DOHH2 (cell line): Measurements from ENCODE around the gene UBN1.

Experiments
- H3F3A ChIP-seq: fragments of 200-600 bp; sonication (generic), shearing (Covaris generic); 2 replicates; pipeline ENCODE4 v1.6.0; 2016; ENCODE audit warnings: antibody characterized with exemption, mild to moderate bottlenecking; ENCODE audit not compliant: control insufficient read depth, insufficient read depth
- H3K27ac ChIP-seq: fragments of 200-600 bp; sonication (generic); 2 replicates; pipeline ENCODE4 v1.5.1; 2014; ENCODE audit warnings: low read depth, mild to moderate bottlenecking, low read length, moderate library complexity
- H3K27me3 ChIP-seq: fragments of 200-600 bp; sonication (generic); 2 replicates; pipeline ENCODE4 v1.6.1; 2014; ENCODE audit warnings: mild to moderate bottlenecking, low read length, mixed read lengths; ENCODE audit not compliant: control insufficient read depth
- H3K36me3 ChIP-seq: fragments of 200-600 bp; sonication (generic); 2 replicates; pipeline ENCODE4 v1.6.1; 2014; ENCODE audit warnings: mild to moderate bottlenecking, low read length, moderate library complexity, mixed read lengths; ENCODE audit not compliant: control insufficient read depth
- H3K4me1 ChIP-seq: fragments of 200-600 bp; sonication (generic); 2 replicates; pipeline ENCODE4 v1.6.1; 2014; ENCODE audit warnings: mild to moderate bottlenecking, low read length, mixed read lengths; ENCODE audit not compliant: control insufficient read depth
- H3K4me2 ChIP-seq: fragments of 200-600 bp; sonication (generic); 2 replicates; pipeline ENCODE4 v1.6.0; 2014; ENCODE audit warnings: mild to moderate bottlenecking, low read length, moderate library complexity
- H3K4me3 ChIP-seq: fragments of 200-600 bp; sonication (generic); 2 replicates; pipeline ENCODE4 v1.5.1; 2014; ENCODE audit warnings: mild to moderate bottlenecking, low read length, mixed read lengths
- H3K79me2 ChIP-seq: fragments of 200-600 bp; sonication (generic); 2 replicates; pipeline ENCODE4 v1.6.1; 2014; ENCODE audit warnings: mild to moderate bottlenecking, low read length, mixed read lengths; ENCODE audit not compliant: control insufficient read depth
- H3K9me2 ChIP-seq: fragments of 200-600 bp; sonication (generic); replicated peaks from 2 replicates; pipeline ENCODE4 v1.6.1; 2014; ENCODE audit warnings: mild to moderate bottlenecking, low read length, mixed read lengths; ENCODE audit not compliant: control insufficient read depth
- H3K9me3 ChIP-seq: fragments of 200-600 bp; sonication (generic); 2 replicates; pipeline ENCODE4 v1.6.1; 2014; ENCODE audit warnings: antibody characterized with exemption, low read length, mixed read lengths; ENCODE audit not compliant: control insufficient read depth, insufficient read depth
- H4K20me1 ChIP-seq: fragments of 200-600 bp; sonication (generic); 2 replicates; pipeline ENCODE4 v1.6.0; 2014; ENCODE audit warnings: low read depth, mild to moderate bottlenecking, antibody characterized with exemption, low read length, moderate library complexity; ENCODE audit not compliant: control insufficient read depth, insufficient read depth
- CTCF ChIP-seq: fragments of 200-600 bp; sonication (generic); IDR thresholded peaks from one replicate; pipeline ENCODE4 v1.5.1; 2014; ENCODE audit warnings: antibody characterized with exemption, mild to moderate bottlenecking, low read depth, low read length; ENCODE audit not compliant: poor library complexity, severe bottlenecking
- EZH2phosphoT487 ChIP-seq: fragments of 200-600 bp; sonication (generic); IDR thresholded peaks from 2 replicates; pipeline ENCODE4 v1.6.1; 2017; ENCODE audit warnings: borderline replicate concordance, mild to moderate bottlenecking, antibody characterized with exemption, low read length, moderate library complexity, mixed read lengths

UBN1 gene

GRCh38 chr16:4839942-4840341 is 7.3 kb upstream of the UBN1 start:
- H3K4me1 ChIP-seq = no peaks in the 10 kb centered on the region
- TF ChIP-seq CTCF = no peak
- no peak for TF ChIP-seq EZH2phosphoT487
- peaks cover 41% of the 10 kb centered on the region for H3K79me2 ChIP-seq
- no peaks in the 10 kb centered on the region for H3K27me3 ChIP-seq
- peaks cover 86% of the 10 kb centered on the region for H3K36me3 ChIP-seq
- no peak overlapping the region for H3K4me2 ChIP-seq
- H3K4me3 ChIP-seq = no peak overlapping the region
- no peaks in the 10 kb centered on the region for H4K20me1 ChIP-seq
- no peaks in the 10 kb centered on the region for H3K9me3 ChIP-seq
- no peaks in the 10 kb centered on the region for H3F3A ChIP-seq
- no peaks in the 10 kb centered on the region for H3K9me2 ChIP-seq
- no peak overlapping the region for H3K27ac ChIP-seq

GRCh38 chr16:4840984-4841383 is 6.3 kb upstream of the UBN1 start:
- Histone ChIP-seq H3K9me2 (no peaks in the 10 kb centered on the region), H3K27ac (no peak overlapping the region), H3K79me2 (peaks cover 47% of the 10 kb centered on the region), H3K4me2 (no peak overlapping the region), H3K4me3 (no peak overlapping the region), H3F3A (no peaks in the 10 kb centered on the region), H4K20me1 (peaks cover 8% of the 10 kb centered on the region; the same call in 1 of the 2 replicates), H3K36me3 (peaks cover 87% of the 10 kb centered on the region), H3K4me1 (peaks cover 8% of the 10 kb centered on the region), H3K27me3 (no peaks in the 10 kb centered on the region), H3K9me3 (no peaks in the 10 kb centered on the region)
- no peak for TF ChIP-seq CTCF
- TF ChIP-seq EZH2phosphoT487 = no peak

DNA sequence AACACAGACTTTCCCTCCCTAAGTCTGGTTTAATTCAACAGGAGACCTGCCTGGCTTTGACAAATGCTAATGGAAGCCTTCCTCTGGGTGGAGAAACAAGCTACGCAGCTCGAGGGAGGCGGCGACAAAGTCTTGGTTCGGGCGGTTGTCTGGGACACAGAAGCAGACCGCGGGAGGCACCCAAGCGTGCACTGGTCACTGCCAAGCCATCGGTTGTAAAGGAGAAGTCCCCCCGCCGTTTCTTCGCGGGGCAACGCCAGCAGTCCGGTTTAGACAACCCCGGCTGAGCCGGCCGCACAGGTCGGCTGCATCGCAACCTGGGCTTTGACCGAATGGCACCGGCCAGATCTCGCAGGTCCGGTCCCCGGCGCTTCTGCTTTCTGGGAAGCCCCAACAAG is 779 bp upstream of the UBN1 start:
- Histone ChIP-seq H3K36me3 (peaks cover 60% of the 10 kb centered on the region), H3K4me1 (peaks cover 38% of the 10 kb centered on the region), H3K9me2 (no peaks in the 10 kb centered on the region)

More for the DNA sequence above, 779 bp upstream of the UBN1 start:
- peak overlapping the region; percentile 51 for H3K27ac ChIP-seq
- TF ChIP-seq CTCF (no peak), EZH2phosphoT487 (no peak)
- H3K9me3 ChIP-seq = no peaks in the 10 kb centered on the region
- H3K79me2 ChIP-seq = peaks cover 81% of the 10 kb centered on the region
- no peaks in the 10 kb centered on the region for H3F3A ChIP-seq
- H3K4me2 ChIP-seq = peak overlapping the region; percentile 86
- no peaks in the 10 kb centered on the region for H3K27me3 ChIP-seq
- H4K20me1 ChIP-seq = peaks cover 39% of the 10 kb centered on the region; the same call in 1 of the 2 replicates
- peak overlapping the region; percentile 91 for H3K4me3 ChIP-seq
